CD14-positive monocyte (primary cell): ENCODE measurements around the gene THBS2. TPM values are rescaled to one million over a fixed set of nuclear protein-coding genes. Genes with fewer than 3 reads are reported as not detected.
A peak's percentile ranks its signal among the peaks of the same experiment; 100 is the strongest.

Source experiments
- DNase-seq, 3 donors: peaks; one replicate each; pipeline ENCODE4 v3.0.0-alpha.2; 2011 to 2022
- H2AFZ ChIP-seq: 2 replicates; pipeline ENCODE4 v1.6.0; 2012; ENCODE audit warnings: mild to moderate bottlenecking, low read depth, low read length, inconsistent platforms; ENCODE audit not compliant: insufficient read depth, poor library complexity, severe bottlenecking
- H3K27ac ChIP-seq, 2 donors: 1 replicate in 1 of 2; 2 replicates in 1 of 2; pipeline ENCODE4 v1.5.1; 2012 to 2013; ENCODE audit warnings: low read length in 2 of 2, control low read depth in 1 of 2, inconsistent platforms in 1 of 2, low read depth in 1 of 2, mild to moderate bottlenecking in 1 of 2
- H3K27me3 ChIP-seq, 2 donors: one replicate each; pipeline versions ENCODE4 v1.6.0 to v1.6.1; 2011 to 2013; ENCODE audit warnings: low read length in 2 of 2; ENCODE audit not compliant: control insufficient read depth in 2 of 2, insufficient read depth in 2 of 2
- H3K36me3 ChIP-seq, 2 donors: replicated peaks in 1 of 2; 1 replicate in 1 of 2; 2 replicates in 1 of 2; pipeline versions ENCODE4 v1.5.1 to v1.6.1; 2012 to 2013; ENCODE audit warnings: low read length in 2 of 2, control low read depth in 1 of 2, inconsistent platforms in 1 of 2, mild to moderate bottlenecking in 1 of 2; ENCODE audit not compliant: insufficient read depth in 2 of 2, control insufficient read depth in 1 of 2
- H3K4me1 ChIP-seq, 2 donors: 1 replicate in 1 of 2; 2 replicates in 1 of 2; pipeline versions ENCODE4 v1.5.1 to v1.6.1; 2012 to 2013; ENCODE audit warnings: low read length in 2 of 2, control low read depth in 1 of 2, inconsistent platforms in 1 of 2, mild to moderate bottlenecking in 1 of 2, moderate library complexity in 1 of 2; ENCODE audit not compliant: insufficient read depth in 2 of 2, control insufficient read depth in 1 of 2
- H3K4me2 ChIP-seq: replicated peaks from 2 replicates; pipeline ENCODE3; 2012; ENCODE audit warnings: low read length, moderate library complexity, mild to moderate bottlenecking; ENCODE audit not compliant: poor library complexity, severe bottlenecking; ENCODE audit errors: extremely low read depth
- H3K4me3 ChIP-seq, 3 experiments: fragments of 200-600 bp in 1 of 3; sonication (generic) in 1 of 3; replicated peaks in 1 of 3; 1 replicate in 2 of 3; 2 replicates in 1 of 3; pipeline ENCODE4 v1.5.1; 2011 to 2013; ENCODE audit warnings: low read length in 3 of 3, mild to moderate bottlenecking in 3 of 3, control low read depth in 2 of 3, low read depth in 2 of 3, inconsistent platforms in 1 of 3, moderate library complexity in 1 of 3
- H3K79me2 ChIP-seq: 2 replicates; pipeline ENCODE4 v1.6.0; 2012; ENCODE audit warnings: mild to moderate bottlenecking, control low read depth, inconsistent platforms, low read length, moderate library complexity; ENCODE audit not compliant: insufficient read depth
- H3K9ac ChIP-seq: 2 replicates; pipeline ENCODE4 v1.6.0; 2017; ENCODE audit warnings: low read length, mild to moderate bottlenecking; ENCODE audit not compliant: insufficient read depth, poor library complexity, severe bottlenecking
- H3K9me3 ChIP-seq, 2 donors: replicated peaks in 1 of 2; 1 replicate in 1 of 2; 2 replicates in 1 of 2; pipeline versions ENCODE4 v1.5.1 to v1.6.1; 2012 to 2013; ENCODE audit warnings: low read length in 2 of 2, control low read depth in 1 of 2; ENCODE audit not compliant: control insufficient read depth in 1 of 2, insufficient read depth in 1 of 2
- H4K20me1 ChIP-seq: 2 replicates; pipeline ENCODE4 v1.6.0; 2012; ENCODE audit warnings: mild to moderate bottlenecking, low read length, control low read depth, moderate library complexity; ENCODE audit not compliant: insufficient read depth
- H3K27ac Mint-ChIP-seq, 7 donors: one replicate each; pipeline ENCODE4 v1.8.0; 2020; ENCODE audit warnings: mild to moderate bottlenecking in 7 of 7, mixed read lengths in 7 of 7, moderate library complexity in 6 of 7, inconsistent platforms in 2 of 7
- H3K27me3 Mint-ChIP-seq, 3 donors: one replicate each; pipeline ENCODE4 v1.8.0; 2021 to 2022; ENCODE audit warnings: low read depth in 3 of 3, mild to moderate bottlenecking in 3 of 3, mixed read lengths in 3 of 3, moderate library complexity in 3 of 3, inconsistent platforms in 1 of 3
- H3K36me3 Mint-ChIP-seq, 2 donors: one replicate each; pipeline ENCODE4 v1.8.0; 2020; ENCODE audit warnings: mixed read lengths in 2 of 2, inconsistent platforms in 1 of 2, mild to moderate bottlenecking in 1 of 2
- H3K4me1 Mint-ChIP-seq: one replicate; pipeline ENCODE4 v1.8.0; 2020; ENCODE audit warnings: mild to moderate bottlenecking, mixed read lengths
- H3K4me3 Mint-ChIP-seq, 2 donors: one replicate each; pipeline ENCODE4 v1.8.0; 2020; ENCODE audit warnings: mild to moderate bottlenecking in 2 of 2, mixed read lengths in 2 of 2, moderate library complexity in 1 of 2
- H3K9me3 Mint-ChIP-seq, 7 donors: one replicate each; pipeline ENCODE4 v1.8.0; 2020 to 2022; ENCODE audit warnings: mixed read lengths in 7 of 7, mild to moderate bottlenecking in 6 of 7, moderate library complexity in 6 of 7, inconsistent platforms in 2 of 7
- CTCF ChIP-seq: fragments of 200-600 bp; IDR thresholded peaks from one replicate; pipeline ENCODE4 v1.8.0; 2022; ENCODE audit warnings: antibody characterized with exemption, mild to moderate bottlenecking
- WGBS: methylation state at CpG from one replicate; pipeline ENCODE4 v1.1.5; 2013; ENCODE audit warnings: missing lambda C conversion rate; ENCODE audit not compliant: insufficient coverage; 5-methylcytosine and 5-hydroxymethylcytosine counted together
- intact Hi-C, 2 donors: fragments of 100-400 bp; cut with micrococcal nuclease; formaldehyde crosslinking; loops; one replicate each; pipeline versions ENCODE4 v1.15.0 to v1.15.1; 2023
- polyA plus RNA-seq, 3 donors: library from polyadenylated mRNA; depleted of rRNA in 1 of 3; unstranded in 2 of 3; stranded (reverse) in 1 of 3; fragments of 300-500 nt in 2 of 3; fragments of >200 nt in 1 of 3; fragmentation: Illumina TruSeq in 2 of 3; gene quantifications; 1 replicate in 2 of 3; 2 replicates in 1 of 3; pipeline ENCODE4 v1.2.3, GENCODE V29; 2012 to 2021

The THBS2 gene
- polyA plus RNA-seq, 3 donors = 0.01 to 0.03 TPM; not detected in 1

DNA sequence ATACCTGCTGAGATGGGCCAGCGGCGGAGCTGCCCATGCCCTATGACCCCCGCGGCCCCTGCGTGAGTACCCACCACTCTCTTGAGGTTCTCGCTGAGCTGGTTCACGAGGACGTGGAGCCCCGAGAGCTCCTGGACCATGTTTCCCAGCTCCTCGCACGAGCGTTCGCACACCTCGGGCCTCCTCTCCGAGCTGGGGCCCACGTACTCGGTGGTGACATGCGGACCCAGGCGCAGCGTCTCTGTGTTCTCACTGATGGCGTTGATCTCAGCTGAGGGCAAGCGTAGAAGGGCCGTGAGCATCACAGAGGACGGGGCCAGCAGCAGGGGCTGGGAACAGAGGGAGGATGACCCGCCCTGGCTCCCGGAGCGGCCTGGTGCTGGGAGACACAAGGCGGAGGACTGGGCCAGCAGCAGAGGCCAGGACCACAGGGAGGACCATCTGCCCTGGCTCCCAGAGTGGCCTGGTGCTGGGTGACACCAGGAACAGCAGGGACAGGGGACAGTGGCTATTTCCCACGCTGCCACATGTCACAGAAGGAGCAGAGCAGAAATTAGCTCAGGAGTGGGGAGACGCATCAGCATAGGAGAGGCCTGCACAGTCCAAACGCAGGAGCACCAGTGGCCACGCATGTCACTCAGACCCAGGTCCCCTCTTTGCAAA, 11.8 kb downstream of the THBS2 start:
- no peak overlapping the region for H3K9ac ChIP-seq
- H4K20me1 ChIP-seq = no peaks in the 10 kb centered on the region
- H3K36me3 Mint-ChIP-seq = no peaks in the 10 kb centered on the region
- 94% methylated on average over 32 of the region's 32 CpGs for WGBS
- H3K27ac Mint-ChIP-seq = peak overlapping the region in 2 of 7 donors; percentile 6 to 63
- peaks cover 0 to 3% of the 10 kb centered on the region in 2 donors for H3K9me3 ChIP-seq
- no peaks in the 10 kb centered on the region for H3K4me1 Mint-ChIP-seq
- no peak overlapping the region for H3K27ac ChIP-seq
- H3K9me3 Mint-ChIP-seq = peaks cover 0 to 4% (median 0%) of the 10 kb centered on the region in 7 donors
- H3K79me2 ChIP-seq = no peaks in the 10 kb centered on the region
- no peak overlapping the region for H3K4me2 ChIP-seq
- intact Hi-C loops = no loop called here
- H2AFZ ChIP-seq = no peak overlapping the region
- DNase-seq = no peak
- peaks cover 4 to 9% (median 8%) of the 10 kb centered on the region in 3 donors for H3K27me3 Mint-ChIP-seq
- no peaks in the 10 kb centered on the region for H3K4me1 ChIP-seq
- no peak overlapping the region for H3K4me3 ChIP-seq
- H3K27me3 ChIP-seq = no peaks in the 10 kb centered on the region
- no peaks in the 10 kb centered on the region for H3K36me3 ChIP-seq
- no peak overlapping the region for H3K4me3 Mint-ChIP-seq
- TF ChIP-seq CTCF = no peak

GRCh38 chr6:169240591-169241390, 12.9 kb downstream of the THBS2 start:
- no peaks in the 10 kb centered on the region for H3K36me3 ChIP-seq
- peaks cover 0 to 5% of the 10 kb centered on the region in 2 donors for H3K9me3 ChIP-seq
- no peaks in the 10 kb centered on the region for H3K79me2 ChIP-seq
- Mint-ChIP-seq H3K27ac (peak overlapping the region in 2 of 7 donors; percentile 24 to 54), H3K36me3 (no peaks in the 10 kb centered on the region), H3K4me1 (no peaks in the 10 kb centered on the region), H3K4me3 (no peak overlapping the region), H3K9me3 (peaks cover 0 to 10% (median 7%) of the 10 kb centered on the region in 7 donors), H3K27me3 (peaks cover 4 to 9% (median 8%) of the 10 kb centered on the region in 3 donors)
- whole genome bisulfite sequencing = 96% methylated on average over 17 of the region's 28 CpGs
- no peak overlapping the region for H3K27ac ChIP-seq
- H3K9ac ChIP-seq = no peak overlapping the region
- intact Hi-C loops = no loop called here
- TF ChIP-seq CTCF = no peak
- no peaks in the 10 kb centered on the region for H3K27me3 ChIP-seq
- no peak overlapping the region for H3K4me3 ChIP-seq
- DNase-seq = no peak
- H4K20me1 ChIP-seq = no peaks in the 10 kb centered on the region
- H3K4me1 ChIP-seq = no peaks in the 10 kb centered on the region
- H2AFZ ChIP-seq = no peak overlapping the region
- H3K4me2 ChIP-seq = no peak overlapping the region
